Endothelial cell of umbilical vein (primary cell): ENCODE data around the gene ERGIC1.

Experiments
- CTCF ChIP-seq, 2 donors: IDR thresholded peaks; 1 replicate in 1 of 2; 2 replicates in 1 of 2; pipeline ENCODE4 v1.5.1; 2011; ENCODE audit warnings: low read length in 2 of 2, mild to moderate bottlenecking in 2 of 2, moderate library complexity in 2 of 2, control low read depth in 1 of 2, inconsistent platforms in 1 of 2, low read depth in 1 of 2; ENCODE audit not compliant: insufficient read depth in 1 of 2; ENCODE audit errors: extremely low read depth in 1 of 2
- EZH2 ChIP-seq: IDR thresholded peaks from 2 replicates; pipeline ENCODE4 v1.6.1; 2012; ENCODE audit warnings: borderline replicate concordance, low read depth, mild to moderate bottlenecking, moderate library complexity, low read length, inconsistent platforms; ENCODE audit not compliant: severe bottlenecking
- FOS ChIP-seq: IDR thresholded peaks from 2 replicates; pipeline ENCODE4 v1.6.1; 2011; ENCODE audit warnings: mild to moderate bottlenecking, low read length, moderate library complexity, borderline replicate concordance; ENCODE audit not compliant: insufficient read depth
- GATA2 ChIP-seq: IDR thresholded peaks from 2 replicates; pipeline ENCODE4 v1.7.0; 2011; ENCODE audit warnings: low read depth, mild to moderate bottlenecking, moderate library complexity, mixed read lengths, low read length; ENCODE audit not compliant: insufficient read length, insufficient read depth
- JUN ChIP-seq: IDR thresholded peaks from 2 replicates; pipeline ENCODE4 v1.6.1; 2011; ENCODE audit warnings: borderline replicate concordance, low read depth; ENCODE audit not compliant: insufficient read length, insufficient read depth
- MAX ChIP-seq: IDR thresholded peaks from 2 replicates; pipeline ENCODE4 v1.6.1; 2011; ENCODE audit not compliant: insufficient read depth, insufficient read length
- MYC ChIP-seq: IDR thresholded peaks from one replicate; pipeline ENCODE4 v1.6.1; 2011; ENCODE audit warnings: mild to moderate bottlenecking, low read depth, low read length
- POLR2A ChIP-seq: IDR thresholded peaks from 2 replicates; pipeline ENCODE4 v1.6.1; 2012; ENCODE audit warnings: low read depth, mild to moderate bottlenecking, control low read depth, low read length
- POLR2AphosphoS5 ChIP-seq: IDR thresholded peaks from 2 replicates; pipeline ENCODE4 v1.6.1; 2012; ENCODE audit warnings: low read depth, mild to moderate bottlenecking, control low read depth, low read length, moderate library complexity; ENCODE audit not compliant: insufficient read depth

- TF ChIP-seq CTCF (IDR thresholded peaks at IDR 0.05; ENCODE audit: extremely low read depth in 1 of 2, insufficient read depth in 1 of 2, low read depth in 1 of 2, low read length in 2 of 2) (no peak), GATA2 (no peak), POLR2A (no peak), EZH2 (no peak), FOS (no peak), MYC (no peak), POLR2AphosphoS5 (no peak), MAX (no peak), JUN (no peak)
Measured at GRCh38 chr5:172923539-172923938, 89.5 kb downstream of the ERGIC1 start.
